Stomach (tissue), 4 donors: ENCODE data around the gene ATP10B.

Source experiments
- EP300 ChIP-seq: sonication (generic); formaldehyde crosslinking; IDR thresholded peaks from one replicate; pipeline ENCODE4 v1.6.1; 2017; ENCODE audit warnings: antibody characterized with exemption
- POLR2A ChIP-seq, 4 donors: fragments of 450-650 bp; IDR thresholded peaks; one replicate each; pipeline ENCODE4 v1.6.1; 2016; ENCODE audit warnings: antibody characterized with exemption in 4 of 4, control low read depth in 2 of 4, mild to moderate bottlenecking in 1 of 4, moderate library complexity in 1 of 4
- TF ChIP-seq, protein P1 (sequence below), 7 experiments: fragments of 450-650 bp in 4 of 7; fragments of 200-600 bp in 3 of 7; sonication (generic) in 3 of 7; IDR thresholded peaks; one replicate each; pipeline ENCODE4 v1.5.1; 2016 to 2019; ENCODE audit warnings: antibody characterized with exemption in 7 of 7, control low read depth in 2 of 7, mild to moderate bottlenecking in 1 of 7

DNA sequence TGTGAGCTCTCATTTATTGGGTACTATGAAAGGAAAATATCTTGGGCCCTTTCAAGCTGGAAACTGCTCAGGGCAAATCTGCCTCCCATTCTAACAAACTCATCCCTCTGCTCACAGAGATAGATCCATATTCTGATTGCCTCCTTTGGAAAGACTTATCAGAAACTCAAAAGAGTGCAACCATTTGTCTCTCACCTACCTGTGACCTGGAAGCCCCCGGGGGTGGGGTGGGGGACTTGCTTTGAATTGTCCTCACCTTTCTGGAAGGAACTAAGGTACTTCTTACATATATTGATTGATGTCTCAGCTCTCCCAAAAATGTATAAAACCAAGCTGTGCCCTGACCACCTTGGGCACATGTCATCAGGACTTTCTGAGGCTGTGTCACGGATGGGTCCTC, 125.3 kb downstream of the ATP10B start:
- TF ChIP-seq EP300 (no peak), POLR2A (IDR thresholded peaks at IDR 0.05) (no peak)
- TF ChIP-seq, protein P1, sequence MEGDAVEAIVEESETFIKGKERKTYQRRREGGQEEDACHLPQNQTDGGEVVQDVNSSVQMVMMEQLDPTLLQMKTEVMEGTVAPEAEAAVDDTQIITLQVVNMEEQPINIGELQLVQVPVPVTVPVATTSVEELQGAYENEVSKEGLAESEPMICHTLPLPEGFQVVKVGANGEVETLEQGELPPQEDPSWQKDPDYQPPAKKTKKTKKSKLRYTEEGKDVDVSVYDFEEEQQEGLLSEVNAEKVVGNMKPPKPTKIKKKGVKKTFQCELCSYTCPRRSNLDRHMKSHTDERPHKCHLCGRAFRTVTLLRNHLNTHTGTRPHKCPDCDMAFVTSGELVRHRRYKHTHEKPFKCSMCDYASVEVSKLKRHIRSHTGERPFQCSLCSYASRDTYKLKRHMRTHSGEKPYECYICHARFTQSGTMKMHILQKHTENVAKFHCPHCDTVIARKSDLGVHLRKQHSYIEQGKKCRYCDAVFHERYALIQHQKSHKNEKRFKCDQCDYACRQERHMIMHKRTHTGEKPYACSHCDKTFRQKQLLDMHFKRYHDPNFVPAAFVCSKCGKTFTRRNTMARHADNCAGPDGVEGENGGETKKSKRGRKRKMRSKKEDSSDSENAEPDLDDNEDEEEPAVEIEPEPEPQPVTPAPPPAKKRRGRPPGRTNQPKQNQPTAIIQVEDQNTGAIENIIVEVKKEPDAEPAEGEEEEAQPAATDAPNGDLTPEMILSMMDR (IDR thresholded peaks at IDR 0.05) = no peak
